PC-9 (cell line): ENCODE measurements around the gene ASB10. TPM values are rescaled to one million over a fixed set of nuclear protein-coding genes. Genes with fewer than 3 reads are reported as not detected.

ENCODE experiments used
- BruUV-seq: library from RNA; stranded (reverse); fragments of 400-500 nt; replicated peaks from 2 replicates; lab custom pipeline; 2021; lab: Mats Ljungman, UMichigan
- CTCF ChIA-PET: fragments of 300-600 bp; sonication (Branson Sonifier 250); formaldehyde crosslinking; loops from one replicate; lab custom pipeline; 2022; ENCODE audit warnings: antibody characterized with exemption; lab: Charles Lee
- POLR2A ChIA-PET: fragments of 300-600 bp; sonication (Branson Sonifier 250); formaldehyde crosslinking; loops from one replicate; lab custom pipeline; 2022; ENCODE audit warnings: antibody characterized with exemption; ENCODE audit not compliant: unreplicated experiment; lab: Charles Lee
- DNase-seq, 2 experiments: peaks; one replicate each; pipeline versions ENCODE4 v3.0.0 to v3.0.0-alpha.2; 2015 to 2022; ENCODE audit warnings: mixed read lengths in 1 of 2
- H2AFZ ChIP-seq: fragments of 200-600 bp; sonication (generic); 2 replicates; pipeline ENCODE4 v1.8.1; 2017; ENCODE audit warnings: antibody characterized with exemption
- H3F3A ChIP-seq: fragments of 200-600 bp; sonication (generic); 2 replicates; pipeline ENCODE4 v1.8.1; 2017; ENCODE audit warnings: antibody characterized with exemption, mild to moderate bottlenecking, low read depth; ENCODE audit not compliant: insufficient read depth
- H3K27ac ChIP-seq: fragments of 200-600 bp; sonication (generic); 2 replicates; pipeline ENCODE4 v1.6.1; 2016; ENCODE audit warnings: mixed run types
- H3K27me3 ChIP-seq: fragments of 200-600 bp; sonication (generic); 2 replicates; pipeline ENCODE4 v1.6.1; 2016; ENCODE audit warnings: low read depth, mixed run types; ENCODE audit not compliant: insufficient read depth
- H3K36me3 ChIP-seq: fragments of 200-600 bp; sonication (generic); 2 replicates; pipeline ENCODE4 v1.6.1; 2016; ENCODE audit warnings: low read depth, mixed run types
- H3K4me1 ChIP-seq: fragments of 200-600 bp; sonication (generic); replicated peaks from 2 replicates; pipeline ENCODE4 v1.6.1; 2016; ENCODE audit warnings: mixed run types; ENCODE audit not compliant: insufficient read depth
- H3K4me2 ChIP-seq: fragments of 200-600 bp; sonication (generic); 2 replicates; pipeline ENCODE4 v1.6.1; 2017; ENCODE audit warnings: mixed run types
- H3K4me3 ChIP-seq: fragments of 200-600 bp; sonication (generic); 2 replicates; pipeline ENCODE4 v1.6.1; 2016; ENCODE audit warnings: mixed run types
- H3K79me2 ChIP-seq: fragments of 200-600 bp; sonication (generic); 2 replicates; pipeline ENCODE4 v1.6.1; 2017; ENCODE audit warnings: low read depth, mixed run types
- H3K9me2 ChIP-seq: fragments of 200-600 bp; sonication (generic); 2 replicates; pipeline ENCODE4 v1.8.1; 2017; ENCODE audit warnings: mild to moderate bottlenecking; ENCODE audit not compliant: insufficient read depth
- H3K9me3 ChIP-seq: fragments of 200-600 bp; sonication (generic); 2 replicates; pipeline ENCODE4 v1.8.1; 2016; ENCODE audit warnings: low read depth; ENCODE audit not compliant: insufficient read depth
- H4K20me1 ChIP-seq: fragments of 200-600 bp; sonication (generic); 2 replicates; pipeline ENCODE4 v1.8.1; 2017; ENCODE audit not compliant: insufficient read depth
- EZH2 ChIP-seq: fragments of 200-600 bp; sonication (generic); IDR thresholded peaks from 2 replicates; pipeline ENCODE4 v1.8.0; 2017; ENCODE audit warnings: antibody characterized with exemption, low read depth
- intact Hi-C: fragments of 100-400 bp; cut with micrococcal nuclease; formaldehyde crosslinking; loops from one replicate; pipeline ENCODE4 v1.10.0; 2022; ENCODE audit not compliant: unreplicated experiment
- total RNA-seq: library from RNA; stranded (reverse); gene quantifications from 2 replicates; pipeline ENCODE4 v1.2.3, GENCODE V29; 2021
- TF ChIP-seq, protein P1 (sequence below): fragments of 200-600 bp; sonication (generic); conservative IDR thresholded peaks from 2 replicates; pipeline ENCODE4 v1.6.1; 2017; ENCODE audit warnings: mixed run types, antibody characterized with exemption, mild to moderate bottlenecking, moderate library complexity

ASB10 gene
- total RNA-seq, 1 experiment from 2014 or later = not detected

DNA sequence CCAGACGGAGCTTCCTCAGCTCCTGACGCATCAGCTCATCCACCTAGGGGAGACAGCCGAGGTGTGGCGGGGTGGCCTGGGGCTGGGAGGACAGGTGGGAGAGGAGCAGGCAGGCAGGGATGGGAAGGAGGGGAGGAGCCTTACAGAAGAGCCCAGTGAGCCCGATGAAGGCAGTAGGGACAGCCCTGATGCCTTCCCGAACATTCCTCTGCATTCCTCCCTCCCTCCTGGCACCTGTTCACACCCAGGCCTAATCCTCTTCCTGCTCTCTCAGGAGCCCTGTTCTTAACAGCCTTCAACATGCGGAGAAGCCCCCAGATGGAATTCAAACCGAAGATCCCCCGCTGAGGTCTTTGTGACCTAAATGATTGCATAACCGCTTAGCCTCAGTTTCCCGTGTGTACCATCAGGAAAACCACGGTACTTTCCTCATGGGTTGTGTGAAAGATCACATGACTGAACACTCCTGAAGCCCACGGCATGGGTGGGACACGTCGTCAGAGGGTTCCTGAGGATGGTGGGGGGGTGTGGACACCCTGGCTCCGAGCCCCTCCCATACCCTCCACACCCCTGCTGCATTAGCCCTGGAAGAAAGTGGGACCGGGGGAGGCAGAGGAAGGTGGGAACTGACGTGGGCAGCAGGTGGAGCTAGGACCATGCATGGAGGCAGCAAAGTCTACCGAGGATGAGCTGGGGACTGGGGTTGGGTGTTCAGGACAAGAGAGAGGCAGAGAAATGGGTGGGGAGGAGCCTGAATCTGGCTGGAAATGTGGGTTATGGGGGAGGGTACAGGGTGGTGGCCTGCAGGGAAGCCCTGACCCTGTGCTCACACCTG is 8.8 kb upstream of the ASB10 start:
- no peaks in the 10 kb centered on the region for H3F3A ChIP-seq
- H3K79me2 ChIP-seq = no peaks in the 10 kb centered on the region
- ChIA-PET CTCF (no interaction called here), POLR2A (interaction anchor here (0.6 kb wide), 1 partner anchor 883 kb away, joined by 6 read pairs; no protein-coding TSS in a partner anchor)
- H3K4me2 ChIP-seq = no peak overlapping the region
- H3K4me3 ChIP-seq = no peak overlapping the region
- peaks cover 100% of the 10 kb centered on the region for H3K27me3 ChIP-seq
- H2AFZ ChIP-seq = no peak overlapping the region
- no peaks in the 10 kb centered on the region for H3K36me3 ChIP-seq
- intact Hi-C loops = no loop called here
- no peak overlapping the region for H3K27ac ChIP-seq
- H4K20me1 ChIP-seq = no peaks in the 10 kb centered on the region
- H3K9me3 ChIP-seq = no peaks in the 10 kb centered on the region
- H3K4me1 ChIP-seq = no peaks in the 10 kb centered on the region
- TF ChIP-seq, protein P1, sequence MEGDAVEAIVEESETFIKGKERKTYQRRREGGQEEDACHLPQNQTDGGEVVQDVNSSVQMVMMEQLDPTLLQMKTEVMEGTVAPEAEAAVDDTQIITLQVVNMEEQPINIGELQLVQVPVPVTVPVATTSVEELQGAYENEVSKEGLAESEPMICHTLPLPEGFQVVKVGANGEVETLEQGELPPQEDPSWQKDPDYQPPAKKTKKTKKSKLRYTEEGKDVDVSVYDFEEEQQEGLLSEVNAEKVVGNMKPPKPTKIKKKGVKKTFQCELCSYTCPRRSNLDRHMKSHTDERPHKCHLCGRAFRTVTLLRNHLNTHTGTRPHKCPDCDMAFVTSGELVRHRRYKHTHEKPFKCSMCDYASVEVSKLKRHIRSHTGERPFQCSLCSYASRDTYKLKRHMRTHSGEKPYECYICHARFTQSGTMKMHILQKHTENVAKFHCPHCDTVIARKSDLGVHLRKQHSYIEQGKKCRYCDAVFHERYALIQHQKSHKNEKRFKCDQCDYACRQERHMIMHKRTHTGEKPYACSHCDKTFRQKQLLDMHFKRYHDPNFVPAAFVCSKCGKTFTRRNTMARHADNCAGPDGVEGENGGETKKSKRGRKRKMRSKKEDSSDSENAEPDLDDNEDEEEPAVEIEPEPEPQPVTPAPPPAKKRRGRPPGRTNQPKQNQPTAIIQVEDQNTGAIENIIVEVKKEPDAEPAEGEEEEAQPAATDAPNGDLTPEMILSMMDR = no peak
- TF ChIP-seq EZH2 = no peak
- DNase-seq = no peak
- BruUV-seq = no TSS peak
- H3K9me2 ChIP-seq = no peaks in the 10 kb centered on the region

- TF ChIP-seq EZH2 = no peak
- TF ChIP-seq, protein P1 = no peak
- intact Hi-C loops = no loop called here
- Histone ChIP-seq H3K9me2 (no peaks in the 10 kb centered on the region), H3K27me3 (peaks cover 100% of the 10 kb centered on the region), H3K4me3 (no peak overlapping the region), H3K4me2 (no peak overlapping the region), H2AFZ (no peak overlapping the region), H4K20me1 (no peaks in the 10 kb centered on the region), H3K4me1 (no peaks in the 10 kb centered on the region), H3K79me2 (no peaks in the 10 kb centered on the region), H3F3A (no peaks in the 10 kb centered on the region), H3K9me3 (no peaks in the 10 kb centered on the region), H3K27ac (no peak overlapping the region), H3K36me3 (no peaks in the 10 kb centered on the region)
- POLR2A ChIA-PET = no interaction called here
- BruUV-seq = no TSS peak
- no peak for DNase-seq
- CTCF ChIA-PET = no interaction called here
Observed at GRCh38 chr7:151194188-151194587, 7.1 kb upstream of the ASB10 start.

GRCh38 chr7:151193203-151193978 is 6.3 kb upstream of the ASB10 start:
- no TSS peak for BruUV-seq
- intact Hi-C loops = no loop called here
- POLR2A ChIA-PET = interaction anchor here (0.6 kb wide), 1 partner anchor 36 kb away, joined by 8 read pairs; no protein-coding TSS in a partner anchor
- Histone ChIP-seq H3K9me2 (no peaks in the 10 kb centered on the region), H3F3A (no peaks in the 10 kb centered on the region), H4K20me1 (no peaks in the 10 kb centered on the region), H2AFZ (no peak overlapping the region), H3K4me2 (no peak overlapping the region), H3K36me3 (no peaks in the 10 kb centered on the region), H3K9me3 (no peaks in the 10 kb centered on the region), H3K27me3 (peaks cover 100% of the 10 kb centered on the region), H3K27ac (no peak overlapping the region), H3K4me1 (no peaks in the 10 kb centered on the region), H3K4me3 (no peak overlapping the region), H3K79me2 (no peaks in the 10 kb centered on the region)
- TF ChIP-seq, protein P1 = no peak
- TF ChIP-seq EZH2 = no peak
- CTCF ChIA-PET = no interaction called here
- DNase-seq = no peak
